HL-60/S4 (cell line): Measurements from ENCODE around the gene PRPF39.
"Not testable (repeated sequence)": the region's sequence is repeated elsewhere in the genome, so short reads cannot be mapped to it uniquely, and the experiment has no call there.

ENCODE experiments used
- in situ Hi-C: fragments of 300-500 bp; cut with MboI; formaldehyde crosslinking; loops from 2 replicates; pipeline ENCODE4 v1.14.3; 2022; ENCODE audit warnings: low sequenced_read_pairs

PRPF39 gene

DNA sequence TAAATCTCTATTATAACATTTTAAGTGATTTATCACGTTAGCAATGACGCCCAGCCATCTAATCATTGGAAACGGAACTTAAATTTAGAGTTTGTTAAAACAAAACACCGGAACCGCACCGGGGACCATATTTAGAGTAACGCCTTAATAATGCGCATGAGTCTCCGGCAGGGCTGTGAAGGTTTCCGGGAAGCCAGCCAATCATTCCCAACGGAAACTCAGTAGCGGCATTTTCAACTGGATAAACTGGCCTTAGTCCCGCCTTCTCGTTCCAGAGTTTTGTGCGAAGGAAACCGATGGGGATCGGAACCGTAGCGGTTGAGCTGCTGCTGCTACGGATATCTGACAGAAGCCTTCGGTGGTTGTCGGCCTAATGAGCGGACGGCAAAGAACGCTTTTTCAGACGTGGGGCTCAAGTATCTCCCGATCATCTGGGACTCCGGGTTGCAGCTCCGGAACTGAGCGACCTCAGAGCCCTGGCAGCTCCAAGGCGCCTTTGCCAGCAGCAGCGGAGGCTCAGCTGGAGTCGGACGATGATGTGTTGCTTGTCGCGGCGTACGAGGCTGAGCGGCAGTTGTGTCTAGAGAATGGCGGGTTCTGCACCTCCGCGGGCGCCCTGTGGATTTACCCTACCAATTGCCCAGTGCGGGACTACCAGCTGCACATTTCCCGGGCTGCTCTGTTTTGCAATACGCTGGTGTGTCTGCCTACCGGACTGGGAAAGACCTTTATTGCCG lies 51.9 kb downstream of the PRPF39 start, which contains the start of gene FANCM:
Gene FANCM, plus strand, starts transcription at position 272 of the 737 bp plus-strand sequence. Its CDS starts 102 bp downstream, at position 374.
- in situ Hi-C loops: no loop called here

DNA sequence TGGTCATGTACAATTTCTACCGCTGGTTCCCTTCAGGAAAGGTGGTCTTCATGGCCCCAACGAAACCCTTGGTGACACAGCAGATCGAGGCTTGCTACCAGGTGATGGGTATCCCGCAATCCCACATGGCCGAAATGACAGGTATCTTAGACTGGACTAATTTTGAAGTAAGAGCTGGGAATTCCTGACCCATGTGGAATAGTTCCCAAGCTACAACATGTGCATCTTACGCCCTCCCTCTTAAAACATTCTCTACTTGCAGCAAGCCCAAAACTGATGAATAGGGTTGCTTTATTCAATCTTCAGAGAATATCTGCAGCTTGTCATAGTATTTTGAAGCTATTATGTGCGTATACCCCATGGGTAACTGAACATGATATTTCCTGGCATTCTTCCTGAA lies 52.5 kb downstream of the PRPF39 start:
- in situ Hi-C loops: no loop called here

DNA sequence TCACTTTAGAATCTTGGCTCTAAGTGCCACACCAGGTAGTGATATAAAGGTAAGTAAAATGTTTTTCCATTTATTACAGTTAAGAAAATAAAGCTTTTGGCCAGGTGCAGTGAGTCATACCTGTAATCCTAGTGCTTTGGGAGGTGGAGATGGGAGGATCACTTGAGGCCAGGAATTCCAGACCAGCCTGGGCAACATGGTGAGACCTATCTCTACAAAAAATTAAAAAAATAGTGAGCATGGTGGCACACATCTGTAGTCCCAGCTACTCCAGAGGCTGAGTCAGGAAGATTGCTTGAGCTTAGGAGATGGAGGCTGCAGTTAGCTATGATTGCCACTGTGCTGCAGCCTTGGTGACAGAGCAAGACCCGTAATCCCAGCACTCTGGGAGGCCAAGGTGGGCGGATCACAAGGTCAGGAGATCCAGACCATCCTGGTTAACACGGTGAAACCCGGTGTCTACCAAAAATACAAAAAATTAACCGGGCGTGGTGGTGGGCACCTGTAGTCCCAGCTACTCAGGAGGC lies 56.8 kb downstream of the PRPF39 start:
- in situ Hi-C loops: no loop called here

DNA sequence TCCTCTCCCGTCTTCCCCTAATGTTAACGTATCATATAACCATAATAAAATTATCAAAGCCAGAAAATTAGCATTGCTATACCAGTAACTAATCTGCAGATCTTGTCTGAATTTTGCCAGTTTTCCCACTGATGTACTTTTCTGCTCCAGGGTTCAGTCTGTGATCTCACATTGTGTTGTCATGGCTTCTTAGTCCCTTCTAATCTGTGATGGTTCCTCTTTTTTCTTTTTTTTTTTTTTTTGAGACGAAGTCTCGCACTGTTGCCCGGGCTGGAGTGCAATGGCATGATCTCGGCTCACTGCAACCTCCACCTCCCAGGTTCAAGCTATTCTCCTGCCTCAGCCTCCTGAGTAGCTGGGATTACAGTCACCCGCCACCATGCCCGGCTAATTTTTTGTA lies 58.2 kb downstream of the PRPF39 start:
- in situ Hi-C loops: not testable (repeated sequence)

DNA sequence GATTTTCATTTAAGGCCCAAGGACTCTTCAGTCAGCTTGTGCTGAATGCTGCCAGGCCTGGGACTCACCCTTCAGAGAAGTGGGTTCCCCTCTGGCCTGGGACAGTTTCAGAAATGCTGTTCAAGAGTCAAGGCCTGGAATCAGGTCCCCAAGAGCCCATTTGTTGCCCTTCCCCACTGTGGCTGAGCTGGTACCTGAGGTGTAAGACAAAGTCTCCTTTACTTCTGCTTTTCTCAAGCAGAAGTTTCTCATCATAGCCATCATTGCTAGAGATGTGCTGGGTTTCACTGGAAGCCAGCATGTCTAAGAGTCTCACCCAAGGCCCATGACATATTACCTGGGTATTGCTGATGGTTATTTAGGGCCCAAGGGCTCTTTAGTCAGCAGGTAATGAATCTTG lies 60.7 kb downstream of the PRPF39 start:
- in situ Hi-C loops: no loop called here

DNA sequence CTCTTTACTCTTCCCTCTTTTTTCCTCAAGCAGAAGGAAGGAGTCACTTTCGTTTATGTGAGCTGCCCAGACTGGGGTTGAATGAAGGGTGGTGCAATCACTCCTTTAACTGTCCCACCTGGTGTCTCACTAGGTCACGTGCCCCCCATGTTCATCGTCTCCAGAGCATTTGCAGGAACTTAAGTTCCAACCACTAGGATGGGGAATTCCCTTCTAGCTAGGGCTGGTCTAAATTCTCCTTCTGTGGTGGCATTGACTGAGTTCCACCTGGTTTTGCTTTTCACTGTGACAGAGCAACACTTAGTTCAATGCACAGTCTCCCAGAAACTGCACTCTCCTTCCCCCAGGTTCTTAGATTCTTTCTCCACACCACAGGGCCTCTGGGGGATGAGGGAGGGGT lies 61.3 kb downstream of the PRPF39 start:
- in situ Hi-C loops: no loop called here

DNA sequence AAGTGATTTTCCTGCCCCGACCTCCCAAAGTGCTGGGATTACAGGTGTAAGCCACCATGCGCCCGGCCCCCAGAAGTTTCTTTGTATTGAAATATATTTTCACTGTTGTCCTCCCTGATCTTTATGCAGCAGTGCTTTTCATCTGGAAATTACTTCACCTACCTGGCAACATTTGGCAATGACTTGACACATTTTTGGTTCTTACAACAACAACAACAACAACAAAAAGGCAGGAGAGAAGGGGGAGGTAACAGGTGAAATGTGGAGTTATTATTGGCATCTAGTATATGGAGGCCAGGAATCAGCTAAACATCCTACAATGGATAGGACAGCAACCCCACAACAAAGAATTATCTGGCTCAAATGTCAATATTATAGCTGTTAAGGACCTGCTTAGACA lies 65.7 kb downstream of the PRPF39 start:
- in situ Hi-C loops: no loop called here

DNA sequence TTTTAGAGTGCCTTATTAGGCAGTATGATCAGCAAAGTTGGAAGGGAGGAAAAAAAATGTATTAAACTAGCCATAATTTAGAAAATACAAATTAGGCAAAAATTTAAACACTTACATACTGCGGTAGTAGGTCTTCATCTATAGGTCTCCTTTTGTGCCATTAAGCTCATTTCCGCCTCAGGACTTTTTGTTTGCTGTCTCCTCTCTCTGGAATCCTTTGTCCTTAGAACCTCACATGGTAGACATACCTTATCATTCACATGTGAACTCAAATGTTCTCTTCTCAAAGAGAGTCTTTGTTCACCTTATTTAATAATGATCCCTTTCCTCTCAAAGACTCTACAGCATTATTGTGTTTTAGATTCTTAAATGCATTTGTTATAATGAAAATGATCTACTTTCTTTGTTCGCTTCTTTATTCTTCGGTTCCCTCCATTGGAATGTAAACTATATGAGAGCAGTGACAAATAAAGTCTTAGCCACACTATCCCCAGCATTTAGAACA lies 66.5 kb downstream of the PRPF39 start:
- in situ Hi-C loops: no loop called here

DNA sequence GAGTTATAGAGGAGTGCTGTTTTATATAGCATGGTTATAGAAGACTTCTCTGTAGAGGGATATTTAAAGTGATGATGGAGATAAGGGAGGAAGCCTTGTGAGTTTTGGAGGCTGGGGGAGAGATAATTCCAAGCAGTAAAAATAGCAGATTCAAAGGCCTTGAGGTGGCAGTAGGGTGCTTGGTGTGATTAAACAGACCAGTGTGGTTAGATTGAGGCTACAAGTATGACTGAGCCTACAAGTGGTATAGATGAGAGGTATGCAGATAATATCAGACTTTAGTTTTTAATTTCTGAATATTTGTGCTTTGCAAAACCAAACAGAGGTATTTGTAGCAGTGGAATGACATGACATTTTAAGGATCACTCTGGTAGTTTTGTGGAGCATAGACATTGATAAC lies 72.2 kb downstream of the PRPF39 start:
- in situ Hi-C loops: no loop called here
